GM19438 (cell line): Measurements from ENCODE around the gene ZNF423.

Experiments used
- ATAC-seq: cut with Tn5 transposase; IDR thresholded peaks from one replicate; pipeline ENCODE4 v1.9.1; 2021; ENCODE audit warnings: low read depth; ENCODE audit not compliant: unreplicated experiment

ZNF423 gene

DNA sequence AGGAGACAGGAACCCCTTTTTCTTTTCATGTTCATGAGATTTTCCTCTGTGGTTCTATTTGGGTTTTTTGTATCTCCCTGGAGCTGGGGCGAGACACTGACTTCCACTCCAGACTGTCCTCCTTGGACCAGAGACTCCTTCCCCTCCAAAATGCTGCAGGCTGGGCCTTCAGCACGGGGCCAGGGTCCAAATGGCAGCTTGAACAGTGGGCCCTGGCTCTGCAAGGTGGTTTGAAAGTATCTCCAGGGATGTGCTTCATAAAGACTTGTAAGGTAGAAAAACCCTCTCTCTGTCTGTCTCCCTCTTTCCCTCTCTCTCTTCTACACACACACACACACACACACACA lies 236.1 kb downstream of the ZNF423 start:
- ATAC-seq: no peak

GRCh38 chr16:49618955-49619354 lies 237.0 kb downstream of the ZNF423 start:
- no peak for ATAC-seq

GRCh38 chr16:49617710-49618330 lies 238.1 kb downstream of the ZNF423 start:
- ATAC-seq: no peak

DNA sequence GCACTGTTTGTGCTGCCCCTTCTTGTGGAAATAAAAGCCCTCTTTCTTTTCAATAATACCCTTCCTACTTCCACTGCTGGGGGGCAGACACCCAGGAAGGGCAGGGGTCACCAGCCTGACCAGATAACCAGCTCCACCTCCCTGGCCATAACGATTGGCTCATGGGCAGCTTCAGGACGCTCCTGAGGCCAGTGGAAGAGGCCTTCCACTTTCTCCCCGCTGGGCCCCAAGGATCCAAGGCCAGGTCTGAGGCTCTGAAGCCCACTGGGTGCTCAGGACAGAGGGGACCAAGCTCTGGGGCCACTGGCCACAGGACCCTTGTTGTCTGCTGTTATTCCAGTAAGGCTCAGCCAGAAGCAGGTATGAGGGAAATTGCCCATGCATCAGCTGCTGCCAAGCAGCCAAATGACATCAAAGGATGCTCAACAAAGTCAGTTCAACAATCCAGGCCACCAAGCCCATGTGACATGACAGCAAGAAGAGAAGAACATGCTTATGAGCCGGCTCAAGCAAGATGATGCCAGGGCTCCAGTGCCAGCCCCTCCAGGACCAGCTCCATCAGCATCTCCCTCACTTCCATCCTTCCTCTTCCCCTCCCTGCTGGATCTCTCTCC lies 238.8 kb downstream of the ZNF423 start:
- no peak for ATAC-seq

DNA sequence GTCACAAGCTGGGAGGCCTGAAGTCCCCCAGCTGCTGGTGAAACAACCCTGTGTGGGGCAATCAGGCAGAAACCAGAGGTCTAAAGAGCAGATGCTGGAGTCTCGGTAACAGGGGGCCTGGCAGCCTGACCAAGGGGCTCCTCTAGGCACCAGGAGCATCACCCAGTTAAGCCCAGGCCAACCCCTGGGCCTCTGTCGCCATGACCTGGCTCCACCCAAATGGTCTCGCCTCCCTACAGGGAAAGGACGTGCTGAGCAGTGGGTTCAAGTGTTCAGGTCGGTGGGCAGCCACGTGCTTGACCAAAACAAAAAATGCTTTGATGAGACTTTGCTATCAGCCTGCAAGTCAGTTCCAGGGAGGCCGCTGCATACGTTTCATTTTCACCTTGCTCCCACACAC lies 240.3 kb downstream of the ZNF423 start:
- ATAC-seq: no peak

- no peak for ATAC-seq
Measured at GRCh38 chr16:49610983-49611382, 244.9 kb downstream of the ZNF423 start.

DNA sequence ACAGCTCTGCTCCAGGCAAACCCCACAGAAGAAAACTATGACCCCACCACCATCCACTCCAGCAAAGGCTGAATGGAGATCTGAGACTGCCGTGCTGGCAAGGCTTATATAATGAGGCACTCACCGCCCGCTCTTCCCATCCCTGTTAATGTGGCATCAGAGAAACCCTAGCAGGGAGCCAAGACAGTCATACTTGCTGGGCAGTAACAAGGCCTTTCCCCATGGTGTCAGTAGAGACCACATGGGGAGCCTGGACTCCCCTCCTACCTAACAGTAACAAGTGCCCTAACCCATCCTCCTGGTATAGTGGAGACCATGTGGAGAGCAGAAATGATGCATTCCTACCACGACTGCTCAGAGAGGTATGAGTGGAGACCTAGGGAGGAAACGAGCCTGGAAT lies 247.1 kb downstream of the ZNF423 start:
- ATAC-seq: no peak

DNA sequence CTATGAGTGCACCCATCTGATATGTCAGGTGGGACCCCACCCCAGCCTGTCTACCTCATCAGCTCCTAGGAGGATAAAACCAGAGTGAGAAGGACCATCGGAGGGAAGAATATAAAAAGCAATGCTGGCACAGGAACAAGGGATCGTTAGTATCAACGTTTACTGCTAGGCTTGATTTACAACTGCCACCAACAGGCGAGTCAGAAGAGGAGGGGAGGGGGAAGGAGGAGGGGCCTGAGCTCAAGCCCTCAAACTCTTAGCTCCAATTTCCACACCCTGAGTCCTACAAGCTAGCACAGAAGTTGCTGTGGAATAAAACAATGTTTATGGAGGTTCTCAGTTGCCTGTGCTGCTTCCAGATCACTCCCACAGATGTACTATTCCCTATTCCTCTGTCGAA lies 247.8 kb downstream of the ZNF423 start:
- no peak for ATAC-seq

GRCh38 chr16:49605536-49606254 lies 250.2 kb downstream of the ZNF423 start:
- ATAC-seq: no peak

DNA sequence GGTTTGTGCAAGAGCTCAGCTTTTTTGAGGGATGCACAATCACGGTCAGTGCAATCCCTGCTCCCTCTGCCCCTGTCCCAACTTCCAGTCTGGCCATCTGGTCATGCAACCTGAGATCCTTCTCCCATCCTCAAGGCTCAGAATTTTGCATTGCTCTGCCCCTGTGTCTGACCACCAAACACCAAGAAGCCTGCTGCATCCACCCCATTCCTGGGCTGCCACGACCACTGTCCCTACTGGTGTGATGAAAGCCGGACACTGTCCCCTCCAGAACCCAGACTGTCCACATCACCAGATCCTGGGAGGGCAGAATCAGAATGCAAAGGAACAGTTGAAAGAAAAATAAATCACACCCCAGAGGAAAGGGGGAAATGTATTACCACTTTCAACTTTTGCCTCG lies 251.3 kb downstream of the ZNF423 start:
- no peak for ATAC-seq

DNA sequence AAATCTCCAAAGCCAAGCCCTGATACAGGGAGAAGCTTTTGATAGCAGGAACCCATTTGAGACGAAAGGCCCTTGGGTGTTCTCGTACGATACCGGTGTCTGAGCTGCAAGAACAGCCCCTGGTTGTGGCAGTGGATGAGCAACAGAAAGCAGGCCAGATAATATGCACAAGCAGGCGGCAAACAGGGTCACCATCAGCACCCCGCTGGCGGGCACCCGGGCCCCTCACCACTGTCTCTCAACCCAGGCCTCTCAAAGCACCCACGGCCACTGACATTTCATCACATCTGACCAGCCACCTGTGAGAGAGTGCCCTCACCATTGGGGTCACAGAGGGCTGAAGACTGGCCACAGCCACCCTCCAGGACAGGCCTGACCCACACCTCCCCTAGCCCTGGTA lies 252.0 kb downstream of the ZNF423 start:
- ATAC-seq: no peak

DNA sequence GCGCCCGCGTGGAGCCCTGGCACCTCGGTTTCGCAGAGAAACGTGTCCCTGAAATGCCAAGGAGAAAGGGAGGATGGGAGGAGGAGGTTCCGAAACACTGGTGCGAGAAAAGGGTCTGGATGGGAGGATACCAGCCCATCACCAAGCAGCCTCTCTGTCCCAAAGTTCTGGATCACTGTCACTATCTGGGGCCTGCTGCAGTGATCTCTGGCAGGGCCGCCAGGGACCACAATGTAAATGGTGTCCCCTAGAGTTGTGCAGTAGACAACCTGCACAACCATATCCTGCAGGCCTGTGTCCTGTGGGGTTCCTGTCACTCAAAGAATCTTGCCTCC lies 253.0 kb downstream of the ZNF423 start:
- ATAC-seq: no peak

DNA sequence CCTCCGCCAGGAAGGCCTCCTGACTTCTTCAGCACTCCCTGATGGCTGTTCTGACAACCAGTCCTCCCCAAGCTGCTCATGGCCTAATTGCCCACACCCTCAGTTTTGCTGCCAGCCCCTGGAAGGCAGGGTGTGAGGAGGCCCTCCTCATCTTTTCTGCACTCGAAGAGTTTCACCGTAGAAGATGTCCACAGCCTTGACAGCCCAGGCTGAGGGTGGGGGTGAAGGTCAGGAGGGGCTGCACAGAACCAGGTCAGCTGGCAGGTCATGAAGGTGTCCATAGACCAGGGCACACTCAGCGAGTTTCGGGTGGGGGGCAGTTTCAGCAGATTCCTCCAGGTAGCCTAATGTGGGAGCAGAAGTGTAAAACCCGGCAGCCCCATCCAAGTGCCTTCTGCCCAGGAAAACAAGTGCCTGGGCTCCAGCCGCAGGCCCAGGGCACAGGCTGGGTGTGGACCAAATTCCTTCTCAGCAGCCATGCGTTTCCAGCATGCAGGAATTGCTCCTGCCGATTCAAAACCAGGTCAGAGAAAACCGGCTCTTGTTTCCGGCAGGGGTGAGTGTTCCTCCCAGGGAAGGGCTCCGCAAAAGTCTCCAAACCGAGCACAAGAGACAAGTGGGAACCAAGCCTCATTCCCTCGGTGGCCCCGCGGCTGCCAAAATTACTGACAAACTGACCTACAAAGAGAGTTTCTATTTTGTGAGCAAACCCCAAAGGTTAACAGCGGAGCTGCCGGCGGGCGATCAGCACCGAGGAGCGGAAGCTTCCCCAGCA lies 253.5 kb downstream of the ZNF423 start:
- ATAC-seq: no peak

- no peak for ATAC-seq
Measured at GRCh38 chr16:49601576-49601975, 254.3 kb downstream of the ZNF423 start.

GRCh38 chr16:49600976-49601375 lies 254.9 kb downstream of the ZNF423 start:
- ATAC-seq: no peak

GRCh38 chr16:49600536-49600935 lies 255.4 kb downstream of the ZNF423 start:
- ATAC-seq: no peak

DNA sequence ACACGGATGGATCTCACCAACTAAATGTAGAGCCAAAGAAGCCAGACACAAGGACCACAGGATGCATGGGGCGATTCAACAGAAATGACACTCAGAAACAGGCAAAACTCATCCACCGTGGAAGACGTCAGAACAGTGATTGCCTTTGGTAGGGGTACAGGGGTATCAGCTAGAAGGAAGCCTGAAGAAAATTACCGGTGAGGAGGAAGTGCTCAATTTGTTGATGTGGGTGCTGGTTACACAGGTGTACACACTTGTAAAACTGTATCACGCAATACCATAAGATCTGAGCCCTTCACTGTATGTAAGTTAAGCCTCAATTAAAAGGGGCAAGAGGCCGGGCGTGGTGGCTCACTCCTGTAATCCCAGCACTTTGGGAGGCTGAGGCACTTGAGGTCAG lies 256.2 kb downstream of the ZNF423 start:
- no peak for ATAC-seq

DNA sequence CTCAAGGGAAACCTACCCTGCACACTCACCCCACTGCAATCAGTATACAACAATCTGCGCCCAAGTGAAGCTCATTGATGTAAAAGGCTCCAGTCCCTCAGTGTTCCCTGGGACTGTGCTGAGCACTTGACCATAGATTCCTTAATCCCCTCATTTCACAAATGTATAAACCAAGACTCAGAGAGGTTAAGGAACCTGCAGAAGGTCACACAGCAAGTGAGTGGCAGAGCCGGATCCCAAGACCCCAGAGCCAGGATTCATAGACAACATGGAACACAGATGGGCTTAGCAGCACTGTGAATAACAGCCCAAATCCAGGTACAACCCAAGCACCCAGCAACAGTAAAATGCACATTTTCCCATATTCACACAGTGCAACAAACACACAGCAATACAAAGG lies 256.6 kb downstream of the ZNF423 start:
- ATAC-seq: no peak

GRCh38 chr16:49598383-49599170 lies 257.3 kb downstream of the ZNF423 start:
- peak; percentile 52 for ATAC-seq

- ATAC-seq: no peak
Measured at GRCh38 chr16:49597796-49598195, 258.1 kb downstream of the ZNF423 start.
